H1 (cell line): ENCODE results near the gene SNRPA1. TPM values are rescaled to one million over a fixed set of nuclear protein-coding genes. Genes with fewer than 3 reads are reported as not detected.

Experiments used
- CTCF ChIA-PET: fragments of 300-600 bp; sonication (Branson Sonifier 250); formaldehyde crosslinking; loops from one replicate; lab custom pipeline; 2021; ENCODE audit not compliant: partially characterized antibody; lab: Charles Lee
- POLR2A ChIA-PET: fragments of 300-600 bp; sonication (Branson Sonifier 250); formaldehyde crosslinking; loops from one replicate; lab custom pipeline; 2021; ENCODE audit warnings: inconsistent platforms; ENCODE audit not compliant: partially characterized antibody; lab: Charles Lee
- DNase-seq, 2 experiments: peaks; one replicate each; pipeline versions ENCODE4 v3.0.0 to v3.0.0-alpha.2; 2010 to 2022; ENCODE audit warnings: low spot score in 2 of 2, low read depth in 1 of 2, mixed read lengths in 1 of 2
- FAIRE-seq: peaks from 2 replicates; lab custom pipeline; 2011; peaks lifted over from hg19 to GRCh38; lab: Jason Lieb, UNC
- H2AFZ ChIP-seq: 2 replicates; pipeline ENCODE4 v1.8.1; 2012; ENCODE audit warnings: low read length, inconsistent platforms
- H2AK5ac ChIP-seq: 2 replicates; pipeline ENCODE4 v1.6.1; 2013; ENCODE audit warnings: low read depth, low read length
- H2BK120ac ChIP-seq: replicated peaks from 2 replicates; pipeline ENCODE3; 2013; ENCODE audit warnings: low read depth, low read length, inconsistent platforms
- H2BK12ac ChIP-seq: 2 replicates; pipeline ENCODE4 v1.6.1; 2013; ENCODE audit warnings: low read depth, low read length
- H2BK15ac ChIP-seq: 2 replicates; pipeline ENCODE4 v1.6.1; 2013; ENCODE audit warnings: low read length
- H2BK20ac ChIP-seq: 2 replicates; pipeline ENCODE4 v1.6.1; 2013; ENCODE audit warnings: low read length
- H2BK5ac ChIP-seq: 2 replicates; pipeline ENCODE4 v1.6.1; 2013; ENCODE audit warnings: low read depth, low read length
- H3K14ac ChIP-seq: 2 replicates; pipeline ENCODE4 v1.6.1; 2013; ENCODE audit warnings: inconsistent platforms; ENCODE audit not compliant: insufficient read length
- H3K18ac ChIP-seq: 2 replicates; pipeline ENCODE4 v1.6.1; 2013; ENCODE audit warnings: low read length; ENCODE audit errors: extremely low read depth
- H3K23ac ChIP-seq: 2 replicates; pipeline ENCODE4 v1.6.1; 2013; ENCODE audit warnings: inconsistent platforms; ENCODE audit not compliant: insufficient read length
- H3K23me2 ChIP-seq: 2 replicates; pipeline ENCODE4 v1.6.1; 2013; ENCODE audit warnings: low read depth, low read length
- H3K27ac ChIP-seq: 2 replicates; pipeline ENCODE4 v1.6.1; 2011; ENCODE audit warnings: low read depth, low read length, inconsistent platforms
- H3K27me3 ChIP-seq, 4 experiments: replicated peaks in 1 of 4; 1 replicate in 1 of 4; 2 replicates in 3 of 4; pipeline versions ENCODE4 v1.6.1 to v1.8.1; 2011 to 2013; ENCODE audit warnings: low read length in 3 of 4, mild to moderate bottlenecking in 3 of 4, inconsistent platforms in 2 of 4, mixed read lengths in 2 of 4, moderate library complexity in 1 of 4; ENCODE audit not compliant: control insufficient read depth in 3 of 4, insufficient read depth in 3 of 4; ENCODE audit errors: extremely low read depth in 1 of 4
- H3K36me3 ChIP-seq, 4 experiments: 2 replicates each; pipeline versions ENCODE4 v1.6.1 to v1.8.1; 2011 to 2013; ENCODE audit warnings: mild to moderate bottlenecking in 4 of 4, low read length in 3 of 4, moderate library complexity in 2 of 4, control low read depth in 1 of 4, inconsistent platforms in 1 of 4; ENCODE audit not compliant: insufficient read depth in 4 of 4, control insufficient read depth in 2 of 4
- H3K4ac ChIP-seq: replicated peaks from 2 replicates; pipeline ENCODE3; 2013; ENCODE audit warnings: low read length, low read depth, mixed read lengths, inconsistent platforms; ENCODE audit not compliant: insufficient read length
- H3K4me1 ChIP-seq, 4 experiments: replicated peaks in 1 of 4; 1 replicate in 1 of 4; 2 replicates in 3 of 4; pipeline versions ENCODE4 v1.6.1 to v1.8.1; 2011 to 2013; ENCODE audit warnings: low read length in 3 of 4, inconsistent platforms in 2 of 4, mixed read lengths in 1 of 4; ENCODE audit not compliant: insufficient read depth in 4 of 4, control insufficient read depth in 3 of 4
- H3K4me2 ChIP-seq, 2 experiments: 2 replicates each; pipeline versions ENCODE4 v1.6.1 to v1.8.1; 2011 to 2013; ENCODE audit warnings: low read depth in 2 of 2, low read length in 2 of 2, control low read depth in 1 of 2, inconsistent platforms in 1 of 2, mild to moderate bottlenecking in 1 of 2; ENCODE audit not compliant: insufficient read depth in 1 of 2
- H3K4me3 ChIP-seq, 4 experiments: fragments of 200-600, 300-600 bp in 1 of 4; sonication (generic), shearing (Covaris generic), sonication (Bioruptor Twin) in 1 of 4; 2 replicates each; pipeline versions ENCODE4 v1.5.1 to v1.8.1; 2011 to 2016; ENCODE audit warnings: low read length in 4 of 4, low read depth in 3 of 4, control low read depth in 2 of 4, inconsistent platforms in 2 of 4, mild to moderate bottlenecking in 2 of 4, mixed read lengths in 1 of 4, moderate library complexity in 1 of 4; ENCODE audit not compliant: insufficient read depth in 2 of 4; ENCODE audit errors: extremely low read depth in 1 of 4
- H3K56ac ChIP-seq: replicated peaks from 2 replicates; pipeline ENCODE3; 2013; ENCODE audit warnings: low read depth, mild to moderate bottlenecking, mixed read lengths, low read length, inconsistent platforms; ENCODE audit not compliant: insufficient read length
- H3K79me1 ChIP-seq: 2 replicates; pipeline ENCODE4 v1.6.1; 2013; ENCODE audit warnings: low read depth, low read length, control low read depth
- H3K79me2 ChIP-seq, 2 experiments: 2 replicates each; pipeline versions ENCODE4 v1.6.1 to v1.8.1; 2012 to 2013; ENCODE audit warnings: low read length in 2 of 2, mild to moderate bottlenecking in 2 of 2, inconsistent platforms in 1 of 2; ENCODE audit not compliant: insufficient read depth in 2 of 2, control insufficient read depth in 1 of 2
- H3K9ac ChIP-seq, 4 experiments: replicated peaks in 1 of 4; 1 replicate in 1 of 4; 2 replicates in 3 of 4; pipeline versions ENCODE4 v1.6.1 to v1.8.1; 2011 to 2013; ENCODE audit warnings: low read depth in 3 of 4, low read length in 3 of 4, control low read depth in 2 of 4, mild to moderate bottlenecking in 2 of 4, moderate library complexity in 2 of 4, inconsistent platforms in 1 of 4; ENCODE audit errors: extremely low read depth in 1 of 4
- H3K9me3 ChIP-seq, 2 experiments: 2 replicates each; pipeline versions ENCODE4 v1.6.1 to v1.8.1; 2012 to 2013; ENCODE audit warnings: mild to moderate bottlenecking in 2 of 2, moderate library complexity in 2 of 2, control low read depth in 1 of 2, inconsistent platforms in 1 of 2, low read depth in 1 of 2, low read length in 1 of 2, mixed read lengths in 1 of 2; ENCODE audit not compliant: insufficient read depth in 2 of 2
- H4K20me1 ChIP-seq, 2 experiments: replicated peaks in 1 of 2; 2 replicates each; pipeline versions ENCODE3 to v1.8.1; 2011 to 2013; ENCODE audit warnings: inconsistent platforms in 2 of 2, low read length in 2 of 2, mild to moderate bottlenecking in 1 of 2; ENCODE audit not compliant: insufficient read depth in 2 of 2, control insufficient read depth in 1 of 2
- H4K5ac ChIP-seq: 2 replicates; pipeline ENCODE4 v1.6.1; 2013; ENCODE audit warnings: low read length, low read depth, mixed read lengths, inconsistent platforms; ENCODE audit not compliant: insufficient read length
- H4K8ac ChIP-seq: 2 replicates; pipeline ENCODE4 v1.8.0; 2013; ENCODE audit warnings: mild to moderate bottlenecking, moderate library complexity, low read length, inconsistent platforms; ENCODE audit not compliant: insufficient read depth; ENCODE audit errors: extremely low read depth
- H4K91ac ChIP-seq: replicated peaks from 2 replicates; pipeline ENCODE3; 2013; ENCODE audit warnings: low read length, mixed read lengths, inconsistent platforms; ENCODE audit not compliant: insufficient read length
- RFX5 ChIP-seq: IDR thresholded peaks from 2 replicates; pipeline ENCODE4 v1.6.1; 2011; ENCODE audit warnings: low read depth, low read length, improper control_type of control experiment, borderline replicate concordance
- WGBS, 2 experiments: shearing (Covaris generic) in 1 of 2; methylation state at CpG; one replicate each; pipeline versions ENCODE4 v1.1.6 to v1.1.7; 2013 to 2015; ENCODE audit warnings: low lambda C conversion rate in 2 of 2, mixed read lengths in 2 of 2, inconsistent platforms in 1 of 2, low coverage in 1 of 2, missing lambda C conversion rate in 1 of 2; ENCODE audit not compliant: insufficient replicate concordance in 2 of 2, insufficient coverage in 1 of 2, insufficient read length in 1 of 2; ENCODE audit errors: extremely low coverage in 1 of 2, missing lambda C conversion rate in 1 of 2; 5-methylcytosine and 5-hydroxymethylcytosine counted together
- polyA plus RNA-seq, 7 experiments: library from polyadenylated mRNA; depleted of rRNA in 3 of 7; stranded (reverse) in 5 of 7; unstranded in 2 of 7; fragments of >200 nt in 5 of 7; fragments of 200-250 nt in 2 of 7; gene quantifications; 1 replicate in 5 of 7; 2 replicates in 1 of 7; 4 replicates in 1 of 7; pipeline versions ENCODE4 v1.2.1 to v1.2.3, GENCODE V29; 2011 to 2013; ENCODE audit warnings: missing spikeins in 2 of 7, mixed read lengths in 2 of 7
- total RNA-seq: library from RNA; stranded (reverse); fragmentation: NEBNext Ultra II Directional; extraction: Animal tissue kit (Norgen Biotek cat#: 25700); gene quantifications from 2 replicates; pipeline ENCODE4 v1.2.1, GENCODE V29; 2021
- TF ChIP-seq, protein P1 (sequence below): IDR thresholded peaks from 2 replicates; pipeline ENCODE4 v1.6.1; 2011; ENCODE audit warnings: low read depth, mild to moderate bottlenecking, low read length; ENCODE audit not compliant: insufficient read depth

SNRPA1 gene
- total and polyA plus RNA-seq, 2 of the 8 experiments (the other 6 are each of a cell fraction or from before 2014, with no cell fraction given), result 140 to 221 TPM

- H2BK5ac ChIP-seq, result no peak overlapping the region
- H3K18ac ChIP-seq, result no peak overlapping the region
- H3K79me2 ChIP-seq, result no peaks in the 10 kb centered on the region
- H2AK5ac ChIP-seq, result no peak overlapping the region
- no peak overlapping the region for H4K5ac ChIP-seq
- no peak overlapping the region for H3K4ac ChIP-seq
- H3K27ac ChIP-seq, result no peak overlapping the region
- H3K79me1 ChIP-seq, result no peaks in the 10 kb centered on the region
- H3K4me1 ChIP-seq, result peaks cover 0 to 5% (median 1%) of the 10 kb centered on the region in 4 experiments; a peak in 1 of 7 replicates
- no peak overlapping the region for H2AFZ ChIP-seq
- H2BK120ac ChIP-seq, result no peak overlapping the region
- H4K20me1 ChIP-seq, result no peaks in the 10 kb centered on the region
- no peak for FAIRE-seq
- H3K27me3 ChIP-seq, result no peaks in the 10 kb centered on the region; a peak in 1 of 7 replicates
- no peak overlapping the region for H2BK12ac ChIP-seq
- no peak overlapping the region for H4K8ac ChIP-seq
- H2BK20ac ChIP-seq, result no peak overlapping the region
- no peak overlapping the region for H3K23ac ChIP-seq
- TF ChIP-seq, protein P1, sequence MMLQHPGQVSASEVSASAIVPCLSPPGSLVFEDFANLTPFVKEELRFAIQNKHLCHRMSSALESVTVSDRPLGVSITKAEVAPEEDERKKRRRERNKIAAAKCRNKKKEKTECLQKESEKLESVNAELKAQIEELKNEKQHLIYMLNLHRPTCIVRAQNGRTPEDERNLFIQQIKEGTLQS, result no peak
- TF ChIP-seq RFX5, result no peak
- TF ChIP-seq, all 59 proteins: peak for 0
- Histone ChIP-seq H3K23me2 (no peaks in the 10 kb centered on the region), H3K36me3 (no peaks in the 10 kb centered on the region), H2BK15ac (no peak overlapping the region), H3K9ac (no peak overlapping the region), H3K4me3 (no peak overlapping the region), H3K9me3 (no peaks in the 10 kb centered on the region), H3K14ac (no peak overlapping the region), H3K56ac (no peak overlapping the region), H3K4me2 (no peak overlapping the region), H4K91ac (no peak overlapping the region)
- no peak for DNase-seq
- WGBS, 2 experiments, result 91% methylated on average over 6 of the region's 6 CpGs; no CpG with 5 or more reads in 1 of the 2 experiments
- ChIA-PET POLR2A (interaction anchor here (1.4 kb wide), 1 partner anchor 23 kb away, joined by 3 read pairs; no protein-coding TSS in a partner anchor), CTCF (interaction anchor here (1.3 to 8.6 kb wide), 6 partner anchors 10 to 325 kb away, joined by 3 to 94 read pairs (median 20); no protein-coding TSS in a partner anchor)
Measured at GRCh38 chr15:101317336-101317872, 22.4 kb upstream of the SNRPA1 start.
